COLO668 (cell line): ENCODE results near the gene RPS19.
A peak's percentile ranks its signal among the peaks of the same experiment; 100 is the strongest.
"Not testable (repeated sequence)": the region's sequence is repeated elsewhere in the genome, so short reads cannot be mapped to it uniquely, and the experiment has no call there.

ENCODE experiments used
- DNase-seq: peaks from one replicate; lab custom pipeline; 2025; ENCODE audit not compliant: unreplicated experiment; lab: John Stamatoyannopoulos, UW

Gene RPS19

DNA sequence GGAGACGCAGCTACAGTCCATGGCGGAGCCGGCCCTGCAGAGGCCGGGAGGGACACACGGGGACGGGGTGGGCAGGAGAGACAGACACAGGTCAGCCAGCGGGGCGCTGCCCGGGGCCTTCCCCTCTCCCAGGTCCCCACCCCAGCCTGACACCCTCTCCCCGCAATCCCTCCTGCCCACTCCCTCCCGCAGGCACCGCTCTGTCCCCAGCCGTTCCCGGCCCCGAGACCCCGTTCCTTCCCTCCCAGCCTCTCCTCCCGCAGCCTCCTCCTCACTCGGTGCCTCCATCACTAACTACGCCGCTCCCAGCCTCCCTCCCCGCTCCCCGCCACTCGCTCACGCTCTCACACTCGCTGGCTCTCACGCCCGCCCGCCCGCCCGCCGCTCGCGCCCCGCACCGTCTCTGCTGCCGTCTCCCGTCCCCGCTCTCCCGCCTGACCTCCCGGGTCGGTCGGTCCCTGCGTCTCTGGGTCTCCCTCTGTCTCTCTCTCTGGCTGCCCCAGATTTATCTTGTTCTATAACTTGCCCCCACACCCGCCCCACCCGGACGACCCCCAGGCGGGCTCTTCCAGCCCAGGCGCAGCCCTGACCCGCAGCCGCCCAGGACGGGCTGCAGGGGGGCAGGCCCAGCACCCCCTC lies 53.0 kb downstream of the RPS19 start:
- DNase-seq = peak; percentile 16

DNA sequence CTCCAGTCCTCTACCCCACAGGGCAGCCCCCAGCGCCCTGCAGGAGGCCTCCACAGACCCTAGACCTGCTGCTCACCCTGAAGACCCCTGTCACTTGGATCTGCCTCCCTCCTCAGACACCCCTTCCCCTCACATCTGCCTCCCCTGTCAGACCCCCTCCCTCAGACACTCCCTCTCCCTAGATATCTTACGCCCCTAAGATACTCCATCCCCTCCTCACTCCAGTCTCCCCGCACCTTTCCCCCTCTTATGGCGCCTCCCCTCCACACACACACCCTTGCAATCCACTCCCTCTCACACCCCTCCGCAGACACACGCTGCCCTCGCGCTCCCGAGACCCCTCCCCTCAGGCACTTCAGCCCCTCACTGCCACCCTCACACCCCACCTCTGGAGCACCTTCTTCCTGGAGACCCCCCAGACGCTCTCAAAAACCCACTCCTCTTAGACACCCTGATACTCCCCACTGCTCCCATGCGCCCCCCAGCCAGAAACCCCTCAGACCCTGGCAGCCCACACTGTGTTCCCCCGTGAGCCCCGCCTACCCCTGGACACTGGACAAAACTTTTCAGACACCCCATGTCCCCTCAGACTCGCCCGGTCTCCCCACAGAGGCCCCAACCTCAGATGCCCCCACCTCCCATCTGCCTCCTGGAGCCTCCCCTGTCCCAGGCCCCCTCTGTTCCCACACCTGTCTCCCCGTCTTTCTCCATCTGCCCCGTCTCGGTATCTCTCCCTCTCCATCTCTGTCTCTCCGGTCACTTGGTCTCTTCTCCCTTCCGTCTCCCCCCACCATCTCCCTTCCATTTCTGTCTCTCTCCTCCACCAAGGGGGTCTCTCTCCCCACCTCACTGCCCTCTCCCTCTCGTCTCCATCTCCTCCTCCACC lies 53.7 kb downstream of the RPS19 start:
- no peak for DNase-seq

DNA sequence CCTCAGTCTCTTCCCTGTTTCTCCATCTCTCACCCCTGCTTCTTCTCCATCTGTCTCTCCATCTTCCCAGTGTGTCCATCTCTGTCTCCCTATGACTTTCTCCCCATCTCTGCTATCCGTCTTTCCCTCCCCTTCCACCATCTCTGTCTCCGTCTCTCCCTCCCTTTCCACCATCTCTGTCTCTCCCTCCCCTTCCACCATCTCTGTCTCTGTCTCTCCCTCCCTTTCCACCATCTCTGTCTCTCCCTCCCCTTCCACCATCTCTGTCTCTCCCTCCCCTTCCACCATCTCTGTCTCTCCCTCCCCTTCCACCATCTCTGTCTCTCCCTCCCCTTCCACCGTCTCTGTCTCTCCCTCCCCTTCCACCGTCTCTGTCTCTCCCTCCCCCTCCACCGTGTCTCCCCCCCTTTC lies 54.4 kb downstream of the RPS19 start:
- DNase-seq = not testable (repeated sequence)

DNA sequence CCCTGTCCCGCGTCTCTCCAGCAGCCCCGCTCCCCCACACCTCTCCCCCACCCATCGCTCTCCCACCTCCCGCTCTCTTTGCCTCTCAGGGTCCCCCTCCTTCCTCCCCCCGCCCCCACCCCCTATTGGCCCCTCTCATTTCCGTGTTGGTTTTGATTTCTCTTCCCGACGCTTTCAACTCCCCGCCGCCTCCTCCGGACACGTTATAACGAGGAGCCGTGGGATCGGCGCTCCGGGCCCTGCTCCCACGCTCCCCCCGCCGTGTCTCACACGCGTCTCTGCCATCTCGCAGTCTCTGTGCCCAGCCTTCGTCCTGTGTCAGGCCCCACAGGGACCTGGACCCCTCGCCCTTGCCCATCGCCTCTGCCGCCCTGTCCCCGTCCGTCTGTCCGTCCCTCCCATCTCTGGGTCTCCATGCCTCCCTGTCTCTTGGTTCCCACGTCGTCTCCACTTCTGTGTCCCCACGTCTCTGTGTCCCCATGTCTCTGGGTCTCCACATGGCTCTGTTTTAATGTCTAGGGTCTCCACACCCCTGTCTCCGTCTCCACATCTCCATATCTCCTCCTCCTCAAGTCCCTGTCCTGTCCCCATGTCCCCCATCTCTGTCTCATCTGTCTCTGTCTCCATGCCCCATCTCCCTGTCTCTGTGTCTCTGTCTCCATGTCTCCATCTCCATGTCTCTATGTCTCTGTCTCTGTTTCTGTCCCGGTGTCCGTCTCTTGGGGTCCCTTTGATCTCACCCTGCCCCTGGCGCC lies 55.1 kb downstream of the RPS19 start:
- no peak for DNase-seq

DNA sequence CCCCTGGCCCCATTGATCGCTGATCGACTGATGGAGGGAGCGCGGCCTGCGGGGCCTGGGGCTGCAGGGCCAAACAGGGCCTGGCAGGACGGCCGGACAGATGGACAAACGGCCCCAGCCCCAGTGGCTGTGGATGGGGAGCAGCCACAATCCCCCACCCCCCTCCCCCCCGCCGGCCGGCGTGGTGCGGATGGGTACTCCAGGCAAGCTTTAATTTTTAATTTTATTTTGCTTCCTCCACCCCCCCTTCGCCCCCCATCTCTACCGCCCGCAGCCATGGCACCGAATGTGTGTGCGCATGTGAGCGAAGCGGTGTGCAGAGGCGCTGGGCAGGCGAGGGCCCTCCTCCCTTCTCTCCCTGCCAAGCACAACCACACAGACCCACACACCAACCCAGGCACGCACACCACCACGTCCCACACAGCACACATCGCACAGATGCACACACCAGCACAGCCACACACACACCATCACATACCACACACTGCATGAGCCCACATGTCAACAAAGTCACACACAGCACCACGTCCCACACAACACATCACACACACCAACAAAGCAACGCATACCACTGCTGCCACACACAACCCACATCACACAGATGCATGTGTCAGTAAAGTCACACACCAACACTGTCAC lies 55.8 kb downstream of the RPS19 start:
- no peak for DNase-seq

DNA sequence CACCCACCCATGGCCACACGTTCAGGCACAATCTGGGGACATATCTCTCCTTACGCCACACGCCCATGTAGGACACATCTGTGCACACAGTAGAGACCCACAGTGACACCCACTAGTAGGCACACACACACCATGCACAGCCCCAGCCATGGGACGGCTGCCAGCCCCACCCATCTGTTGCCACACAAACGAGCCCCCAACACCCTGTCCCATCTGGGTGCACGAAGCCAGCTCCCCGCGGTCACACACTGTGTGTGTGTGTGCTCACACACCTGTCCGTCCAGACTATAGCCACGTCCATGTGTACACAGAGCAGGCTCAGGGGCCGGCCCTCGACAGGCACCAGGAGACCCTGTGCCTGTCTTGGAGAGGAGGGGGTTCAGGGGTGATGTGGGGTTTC lies 57.6 kb downstream of the RPS19 start:
- DNase-seq = no peak

DNA sequence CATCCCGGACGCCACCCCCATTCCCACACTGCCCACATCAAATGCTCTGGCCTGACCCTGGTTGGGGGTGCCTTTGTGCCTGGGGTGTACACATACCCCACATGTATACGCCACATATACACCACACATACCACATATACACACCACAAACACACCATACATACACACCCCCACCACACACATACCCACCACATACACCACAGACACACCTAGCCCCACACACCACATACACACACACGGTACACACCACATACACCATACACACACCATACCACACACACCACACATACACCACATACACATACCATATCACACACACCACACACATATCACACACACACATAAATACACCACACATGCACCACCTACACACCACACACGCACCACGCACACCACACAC lies 58.0 kb downstream of the RPS19 start:
- no peak for DNase-seq

DNA sequence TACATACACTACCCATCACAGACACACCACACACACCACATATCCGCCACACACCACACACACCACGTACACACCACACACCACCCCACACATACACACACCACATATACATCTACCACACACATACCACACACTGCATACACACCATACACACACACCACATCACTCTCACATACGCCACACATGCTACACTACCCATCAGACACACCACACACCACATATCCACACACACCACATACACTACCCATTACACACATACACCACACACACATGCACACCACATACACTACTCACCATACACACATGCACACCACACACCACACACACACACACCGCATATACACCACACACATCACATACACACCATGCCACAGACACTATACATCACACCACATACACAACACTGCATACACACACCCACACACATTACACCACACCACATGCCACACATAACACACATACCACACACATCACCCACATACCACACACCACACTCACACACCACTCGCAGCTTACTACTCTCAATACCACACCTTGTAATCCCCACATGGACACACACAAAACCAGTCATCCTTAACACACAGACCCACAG lies 58.7 kb downstream of the RPS19 start:
- no peak for DNase-seq

DNA sequence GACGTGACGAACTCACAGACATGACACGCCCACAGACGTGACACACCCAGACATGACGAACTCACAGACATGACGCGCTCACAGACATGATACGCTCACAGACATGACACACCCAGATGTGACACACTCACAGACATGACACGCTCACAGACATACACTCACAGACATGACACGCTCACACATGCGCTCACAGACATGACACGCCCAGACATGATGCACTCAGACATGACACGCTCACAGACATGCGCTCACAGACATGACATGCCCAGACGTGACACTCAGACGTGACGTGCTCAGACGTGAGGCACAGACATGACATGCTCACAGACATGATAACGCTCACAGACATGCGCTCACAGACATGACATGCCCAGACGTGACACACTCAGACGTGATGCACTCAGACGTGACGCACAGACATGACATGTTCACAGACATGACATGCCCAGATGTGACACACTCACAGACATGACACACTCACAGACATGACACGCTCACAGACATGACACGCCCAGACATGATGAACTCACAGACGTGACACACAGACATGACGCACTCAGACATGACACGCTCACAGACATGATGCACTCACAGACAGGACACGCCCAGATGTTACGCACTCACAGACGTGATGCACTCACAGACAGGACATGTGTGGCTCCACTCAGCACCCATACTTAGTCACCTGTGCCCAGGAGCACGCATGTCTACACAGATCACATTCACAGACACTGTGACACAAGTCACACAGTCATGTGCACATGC lies 60.1 kb downstream of the RPS19 start:
- DNase-seq = no peak

DNA sequence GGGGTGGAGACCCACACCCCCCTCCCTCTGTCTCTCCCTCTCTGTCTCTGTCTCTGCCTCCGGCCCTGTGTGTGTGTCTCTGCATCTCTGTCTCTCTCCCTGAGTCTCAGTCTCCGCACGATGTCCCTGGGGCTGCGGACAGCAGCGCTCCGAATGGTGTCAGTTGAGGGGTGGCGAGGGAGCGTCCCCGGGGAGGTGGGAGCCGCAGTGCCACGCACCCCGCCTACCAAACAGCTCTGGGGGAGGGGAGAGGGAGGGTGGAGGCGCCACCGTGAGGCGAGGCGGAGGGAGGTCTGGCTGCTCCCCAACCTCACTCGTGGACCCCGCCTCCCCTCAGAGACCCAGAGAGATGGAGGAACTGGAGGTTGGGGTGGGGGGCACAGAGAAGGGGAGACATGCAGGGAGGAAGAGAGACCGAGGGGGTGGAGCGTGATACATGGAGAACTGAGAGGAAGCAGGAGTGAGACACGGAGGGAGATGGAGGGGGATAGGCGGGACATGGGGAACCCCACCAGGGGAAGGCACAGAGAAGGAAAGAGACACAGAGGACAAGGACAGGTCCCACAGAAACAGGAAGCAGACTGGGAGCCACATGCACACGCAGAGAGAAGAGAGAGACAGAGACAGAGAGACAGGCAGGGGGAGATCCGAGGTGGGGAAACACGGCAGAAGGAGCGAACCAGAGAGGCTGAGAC lies 61.0 kb downstream of the RPS19 start:
- DNase-seq = no peak

DNA sequence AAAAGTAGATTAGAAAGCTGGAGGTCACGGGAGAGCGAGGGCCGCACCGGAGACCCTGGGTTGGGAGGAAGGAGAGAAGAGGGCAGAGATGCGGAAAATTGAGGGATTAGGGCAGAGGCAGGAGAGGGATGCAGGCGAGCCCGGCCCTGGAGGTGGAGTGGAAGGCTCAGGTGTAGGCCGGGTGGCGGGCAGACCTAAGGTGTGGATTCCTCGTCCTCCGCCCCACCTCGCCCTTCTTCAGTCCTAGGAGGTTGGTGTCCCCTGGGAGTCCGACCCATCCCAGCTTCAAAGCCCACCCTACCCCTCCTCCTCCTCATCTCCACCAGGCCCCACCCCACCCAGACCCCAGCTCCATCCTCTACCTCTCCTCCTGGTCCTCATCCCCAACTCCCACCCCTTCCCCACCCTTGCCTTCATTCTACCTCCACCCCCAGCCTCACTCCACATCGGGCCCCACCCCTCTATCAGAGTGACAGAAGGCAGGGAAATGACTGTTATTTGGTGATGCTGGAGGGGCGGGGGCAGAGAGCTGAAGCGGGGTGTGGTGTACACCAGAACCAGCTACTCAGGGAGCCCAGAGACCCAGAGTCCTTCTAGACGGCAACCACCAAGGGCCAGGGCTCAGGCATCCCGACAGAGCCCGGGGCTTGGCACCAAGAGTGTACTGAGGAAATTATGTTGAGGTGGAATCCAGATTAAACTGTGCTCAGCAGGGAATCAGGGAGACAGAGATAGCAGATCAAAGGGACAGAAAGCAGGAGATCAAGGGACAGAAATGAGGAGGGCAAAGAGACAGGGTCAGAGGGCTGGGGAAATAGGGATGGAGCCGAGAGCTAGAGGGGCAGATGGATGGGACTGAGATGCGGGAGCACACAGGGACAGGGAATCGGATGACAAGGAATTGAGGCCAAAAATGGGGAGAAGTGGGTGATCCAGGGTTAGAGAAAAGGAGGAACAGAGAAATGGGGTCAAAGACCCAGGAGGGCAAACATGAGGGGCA lies 61.8 kb downstream of the RPS19 start:
- DNase-seq = no peak
